Endometrial microvascular endothelial cells (primary cell): ENCODE data around the gene CLDN10. TPM values are rescaled to one million over a fixed set of nuclear protein-coding genes. Genes with fewer than 3 reads are reported as not detected.
"Not testable (repeated sequence)": the region's sequence is repeated elsewhere in the genome, so short reads cannot be mapped to it uniquely, and the experiment has no call there.

Experiments
- in situ Hi-C: cut with HindIII; loops from 2 replicates; pipeline ENCODE4 v1.10.0; 2017; ENCODE audit warnings: low sequenced_read_pairs, low pct_unique_long_range_greater_than_20kb; ENCODE audit errors: inconsistent ontology term
- total RNA-seq: library from RNA; depleted of rRNA; stranded (reverse); fragments of >200 nt; gene quantifications from one replicate; pipeline ENCODE4 v1.2.3, GENCODE V29; 2015; ENCODE audit errors: inconsistent ontology term

Gene CLDN10
- total RNA-seq, 1 donor from 2014 or later, result not detected

DNA sequence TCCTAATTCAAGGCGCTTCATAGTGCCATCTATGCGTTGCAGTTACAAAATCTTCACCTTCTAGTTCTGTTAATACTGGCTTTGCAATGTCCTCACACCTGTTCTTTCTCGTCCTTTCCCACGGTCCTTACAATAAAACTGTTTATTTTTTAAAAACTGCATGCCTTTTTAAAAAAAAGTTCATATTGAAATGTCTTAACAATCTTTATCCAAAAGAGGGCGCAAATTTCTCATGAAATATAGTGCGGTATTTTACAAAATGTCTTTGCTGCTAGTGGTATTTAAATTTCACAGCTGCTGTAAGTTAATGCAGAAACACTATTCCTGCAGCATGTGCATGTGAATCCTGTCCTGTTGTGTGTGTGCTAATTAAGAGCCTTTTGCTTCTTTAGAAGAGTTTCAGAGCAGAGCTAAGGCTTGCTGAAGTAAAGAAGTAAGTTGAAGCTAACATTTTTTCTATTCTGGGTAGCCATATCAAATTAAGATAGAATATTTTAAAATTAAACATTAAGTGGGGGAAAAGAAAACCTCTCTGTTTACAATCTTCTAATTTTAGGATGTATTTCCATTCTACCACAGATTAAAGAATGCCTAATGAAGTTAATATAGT lies 15.8 kb upstream of the CLDN10 start:
- in situ Hi-C loops, result no loop called here

DNA sequence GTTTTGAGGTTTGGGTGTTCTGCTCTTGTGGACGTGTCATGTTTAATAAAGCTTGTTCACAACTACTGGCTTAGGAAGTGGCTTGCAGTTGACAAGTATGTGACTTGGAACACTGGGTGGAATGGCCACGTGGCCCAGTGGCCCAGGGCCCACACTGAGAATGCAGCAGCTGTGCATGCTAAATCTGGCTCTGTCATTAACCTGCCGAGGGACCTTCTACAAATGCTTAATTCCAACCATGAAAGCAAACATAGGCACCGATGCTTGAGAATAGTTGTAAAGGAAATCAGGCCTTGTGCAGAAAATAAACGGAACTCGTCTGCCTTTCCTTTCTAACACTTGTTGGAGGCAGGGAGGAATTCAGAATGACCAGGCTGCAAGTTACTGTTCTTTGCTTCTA lies 11.6 kb upstream of the CLDN10 start:
- in situ Hi-C loops, result no loop called here

DNA sequence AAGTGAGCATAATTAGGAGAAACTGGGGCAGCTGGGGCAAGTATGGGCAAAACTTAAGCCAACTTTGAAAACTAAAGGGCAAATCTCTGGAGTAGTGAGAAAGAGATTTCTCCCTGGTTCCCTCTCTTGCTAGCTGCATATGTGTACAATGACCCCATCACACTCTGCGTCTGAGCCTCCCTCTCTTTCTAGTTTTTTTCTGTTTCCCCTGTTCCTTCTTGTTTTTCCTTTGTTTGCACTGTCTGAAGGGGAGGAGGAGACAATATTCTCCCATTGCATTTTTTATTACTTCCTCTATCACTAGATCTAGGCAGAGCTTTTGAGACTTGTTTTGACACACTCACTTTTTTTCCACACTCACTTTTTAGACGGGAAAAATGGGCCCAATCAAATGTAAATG lies 11.2 kb upstream of the CLDN10 start:
- in situ Hi-C loops, result no loop called here

DNA sequence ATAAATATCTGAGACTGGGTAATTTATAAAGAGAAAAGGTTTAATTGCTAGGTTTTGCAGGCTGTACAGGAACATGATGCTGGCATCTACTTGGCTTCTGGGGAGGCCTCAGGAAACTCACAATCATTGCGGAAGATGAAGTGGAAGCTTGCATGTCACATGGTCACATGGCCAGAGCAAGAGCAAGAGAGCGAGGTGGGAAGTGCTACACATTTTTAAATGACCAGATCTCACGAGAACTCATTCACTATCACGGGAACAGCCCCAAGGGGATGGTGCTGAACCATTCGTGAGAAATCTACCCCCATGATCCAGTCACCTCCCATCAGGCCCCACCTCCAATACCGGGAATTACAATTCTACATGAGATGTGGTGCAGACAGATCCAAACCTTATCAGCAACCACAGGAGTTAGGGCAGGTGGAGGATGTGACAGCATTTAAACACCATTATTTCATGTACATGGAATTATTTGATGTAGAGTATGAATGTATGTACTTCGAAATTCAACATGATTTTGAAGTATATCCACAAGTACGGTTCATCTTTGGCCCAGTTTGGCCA lies 10.5 kb upstream of the CLDN10 start:
- in situ Hi-C loops, result no loop called here

DNA sequence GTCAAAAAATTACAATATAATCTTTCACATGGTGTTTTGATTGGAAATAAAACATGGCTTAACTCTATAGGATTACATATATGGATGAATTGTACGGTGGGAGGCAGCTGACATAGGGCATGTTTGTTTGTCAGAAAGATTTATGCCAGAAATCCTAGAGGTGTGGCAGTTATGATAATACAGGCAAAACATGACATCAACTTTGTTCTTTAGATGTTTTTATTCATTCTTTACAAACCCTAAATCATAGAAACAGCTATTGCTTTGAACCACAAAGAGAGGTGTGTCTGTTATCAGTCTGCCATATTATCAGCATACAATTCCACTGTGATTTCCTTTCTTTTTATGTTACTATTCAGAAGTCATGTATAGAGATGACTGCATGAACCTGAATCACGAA lies 8.2 kb upstream of the CLDN10 start:
- in situ Hi-C loops, result no loop called here

DNA sequence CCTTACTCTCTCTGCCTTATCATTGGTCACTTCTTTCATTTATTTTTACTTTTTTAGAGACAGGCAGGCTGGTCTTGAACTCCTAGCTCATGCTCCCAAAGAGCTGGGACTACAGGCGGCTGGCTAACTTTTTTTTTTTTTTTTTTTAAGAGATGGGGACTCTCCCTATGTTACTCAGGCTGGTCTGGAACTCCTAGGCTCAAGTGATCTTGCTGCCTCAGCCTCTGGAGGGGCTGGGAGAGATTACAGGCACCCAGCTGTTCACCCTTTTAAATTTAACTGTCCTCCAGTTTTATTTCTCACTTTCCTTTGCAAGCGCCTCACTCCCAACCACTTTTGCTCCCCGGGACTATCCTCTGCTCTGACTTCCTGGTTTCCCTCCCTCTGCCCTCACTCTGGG lies 5.6 kb upstream of the CLDN10 start:
- in situ Hi-C loops, result no loop called here

DNA sequence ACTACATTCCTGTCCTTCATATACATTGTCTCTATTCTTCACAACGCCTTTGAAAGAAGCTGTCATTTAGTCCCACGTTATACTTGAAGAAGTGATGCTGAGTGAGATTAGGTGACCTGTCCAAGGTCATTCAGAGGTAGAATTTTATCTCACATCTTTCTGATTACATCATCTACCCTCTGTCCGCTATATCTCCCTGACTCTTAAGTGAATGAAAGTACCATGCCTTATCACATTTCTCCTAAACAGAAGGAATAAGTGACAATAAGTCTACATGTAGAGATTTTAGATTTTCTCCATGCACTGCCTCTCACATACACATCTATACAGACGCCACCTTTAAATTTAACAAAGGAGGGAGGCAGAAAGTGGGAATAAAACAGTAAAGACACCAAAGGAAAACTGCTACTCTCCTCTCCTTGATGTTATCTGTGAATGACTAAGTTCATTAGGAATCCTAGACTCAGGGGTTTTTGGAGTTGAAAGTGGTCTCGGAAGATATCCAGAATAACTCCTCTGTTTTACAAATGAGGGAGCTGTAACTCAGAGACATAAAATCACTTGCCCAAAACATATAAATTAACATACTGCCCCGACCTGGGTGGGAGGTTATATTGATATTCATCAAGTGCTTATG lies 4.9 kb upstream of the CLDN10 start:
- in situ Hi-C loops, result no loop called here

DNA sequence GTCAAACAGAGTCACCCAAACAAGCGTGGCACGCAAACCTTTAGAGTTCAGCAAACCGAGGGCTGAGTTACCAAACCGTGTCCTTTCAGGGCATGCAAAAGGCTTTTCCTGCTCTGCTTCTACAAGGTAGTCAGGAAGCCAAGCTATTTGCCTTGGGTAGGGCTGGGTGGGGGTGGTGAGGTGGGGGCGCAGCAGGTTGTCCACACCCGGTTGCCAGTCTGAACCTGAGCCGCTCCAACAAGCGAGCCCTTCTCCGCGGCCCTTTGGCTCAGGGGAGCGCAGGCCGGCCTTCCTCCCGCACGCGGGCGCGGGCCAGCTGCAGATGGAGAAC lies 347 bp upstream of the CLDN10 start:
- in situ Hi-C loops, result no loop called here

DNA sequence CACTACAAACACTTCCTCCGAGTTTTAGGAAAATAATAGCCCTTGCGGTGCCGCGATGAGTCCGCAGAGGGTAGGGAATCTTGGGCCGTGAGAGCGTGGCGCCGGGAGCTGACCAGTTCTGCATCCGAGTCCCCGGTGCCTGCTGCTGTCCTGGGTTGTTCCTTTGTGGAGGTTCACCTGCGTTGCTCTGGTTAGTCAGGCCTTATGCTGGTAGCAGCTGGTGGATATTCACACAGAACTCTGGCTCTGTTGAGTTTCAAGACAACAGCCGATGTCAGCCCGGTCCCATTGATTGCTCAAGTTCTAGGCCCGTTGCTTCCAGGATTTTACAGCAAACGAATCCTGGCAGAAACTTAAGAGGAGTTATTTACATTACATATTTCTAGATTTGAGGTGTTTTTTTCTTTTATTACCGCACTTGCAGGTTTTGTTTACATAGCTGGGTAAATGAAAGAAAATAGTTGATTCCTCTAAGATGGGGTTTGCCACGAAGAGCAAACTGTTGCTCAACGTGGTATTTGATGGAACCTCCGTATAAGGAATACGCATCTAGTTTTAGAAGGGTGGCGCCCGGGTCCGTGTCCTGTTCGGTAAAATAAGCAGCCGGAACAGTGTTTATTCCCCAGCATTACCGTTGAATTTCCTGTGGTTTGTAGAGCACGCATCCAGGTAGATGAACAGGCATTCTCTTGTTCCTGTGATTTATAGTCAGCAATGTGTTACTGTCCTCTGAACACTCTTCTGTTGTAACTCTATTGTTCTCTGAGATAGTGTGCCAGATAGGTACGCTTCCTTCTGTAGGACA lies 1.3 kb downstream of the CLDN10 start:
- in situ Hi-C loops, result no loop called here

DNA sequence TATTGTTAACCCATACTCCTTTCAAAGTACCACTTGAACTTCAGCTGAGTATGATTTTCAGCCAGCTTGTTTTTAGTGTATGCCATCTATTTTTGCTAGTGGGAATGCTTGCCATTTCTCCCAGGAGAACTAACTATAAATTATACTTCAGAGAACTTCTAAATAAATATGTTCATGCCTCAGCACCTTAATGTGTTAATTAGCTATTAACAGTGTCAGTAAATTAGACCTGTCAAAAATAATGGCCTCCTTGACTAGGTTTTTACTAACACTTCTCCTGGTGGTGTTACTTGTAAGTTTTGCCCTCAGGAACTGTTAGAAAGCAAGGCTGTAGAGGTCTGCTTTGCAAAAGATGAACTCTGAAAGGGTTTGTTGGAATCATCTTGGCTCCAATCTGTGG lies 4.5 kb downstream of the CLDN10 start:
- in situ Hi-C loops, result no loop called here

DNA sequence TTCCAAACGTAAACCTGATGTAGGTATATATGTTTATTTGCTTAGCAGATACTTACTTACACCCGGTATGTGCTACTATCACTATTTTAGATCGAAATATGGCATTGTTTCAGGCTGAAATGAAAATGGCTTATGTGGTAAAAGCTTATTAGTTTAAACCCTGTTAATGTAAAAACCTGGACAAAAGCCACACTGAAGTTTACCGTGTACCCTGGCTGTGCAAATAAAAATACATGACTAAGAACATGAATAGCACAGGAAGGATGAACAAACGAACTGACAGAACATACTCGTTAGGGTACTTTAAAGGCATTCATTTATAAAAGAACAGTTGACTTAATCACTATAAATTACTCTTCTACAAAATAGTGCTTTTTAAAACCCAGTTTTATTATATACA lies 6.6 kb downstream of the CLDN10 start:
- in situ Hi-C loops, result no loop called here

DNA sequence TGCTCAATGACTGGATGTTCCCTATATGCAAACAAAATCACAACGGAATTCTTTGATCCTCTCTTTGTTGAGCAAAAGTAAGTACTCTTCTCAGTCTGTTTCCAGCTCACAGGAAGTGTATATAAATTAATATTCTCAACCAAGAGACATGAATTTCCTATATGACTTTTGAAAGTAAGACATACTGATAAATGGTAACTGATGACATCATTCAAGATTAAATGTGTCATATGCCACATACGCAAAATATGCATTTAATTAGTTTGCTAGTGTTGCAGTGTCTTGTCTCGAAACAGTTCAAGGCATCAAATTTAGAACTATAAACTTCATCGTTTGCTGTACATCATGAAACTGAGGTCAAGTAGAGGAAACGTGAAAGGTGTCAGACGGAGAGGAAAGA lies 7.9 kb downstream of the CLDN10 start:
- in situ Hi-C loops, result no loop called here

DNA sequence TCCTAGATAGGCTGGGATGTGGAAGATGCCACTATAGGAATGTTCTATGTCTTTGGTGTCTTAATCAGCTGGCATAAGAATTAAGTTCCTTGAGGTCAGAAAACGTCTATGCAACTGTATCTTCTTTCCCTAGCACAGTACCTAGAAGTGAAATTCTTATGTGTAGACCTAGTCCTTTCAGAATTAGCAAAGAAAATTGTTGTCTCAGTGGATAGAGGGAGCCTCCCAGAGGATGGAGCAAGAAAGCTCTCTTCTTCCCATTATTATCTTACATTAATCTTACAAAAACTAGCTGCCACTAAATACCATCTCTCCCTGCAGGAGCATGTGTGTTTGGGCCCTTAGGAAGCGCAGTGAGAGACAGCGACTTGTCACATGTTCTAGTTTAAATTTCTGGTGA lies 11.6 kb downstream of the CLDN10 start:
- in situ Hi-C loops, result no loop called here

DNA sequence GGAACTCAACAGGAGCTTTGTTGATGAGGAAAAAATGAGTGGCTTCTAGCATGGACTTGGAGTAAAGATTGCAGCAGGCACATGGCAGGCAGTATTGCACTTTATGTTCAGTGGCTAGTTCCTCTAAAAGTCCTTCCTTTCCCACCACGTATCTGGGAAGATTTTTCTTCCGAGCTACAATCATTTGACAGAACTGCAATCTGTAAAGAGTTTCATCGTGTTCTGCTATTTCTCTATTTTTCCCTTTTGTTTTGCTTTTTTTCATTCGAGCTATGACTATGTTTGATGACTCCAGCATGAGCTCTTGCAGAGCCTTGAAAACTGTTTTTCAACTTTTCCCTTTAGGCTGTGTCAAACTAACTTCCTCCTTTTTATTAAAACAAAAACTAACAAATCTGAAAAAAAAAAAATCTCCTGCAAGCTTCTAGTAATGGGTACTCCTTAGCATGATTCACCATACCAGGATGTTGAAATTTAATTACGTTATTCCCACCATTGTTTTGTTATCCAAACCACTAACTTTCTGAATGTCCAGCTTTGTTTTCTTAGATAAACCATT lies 12.3 kb downstream of the CLDN10 start:
- in situ Hi-C loops, result no loop called here

DNA sequence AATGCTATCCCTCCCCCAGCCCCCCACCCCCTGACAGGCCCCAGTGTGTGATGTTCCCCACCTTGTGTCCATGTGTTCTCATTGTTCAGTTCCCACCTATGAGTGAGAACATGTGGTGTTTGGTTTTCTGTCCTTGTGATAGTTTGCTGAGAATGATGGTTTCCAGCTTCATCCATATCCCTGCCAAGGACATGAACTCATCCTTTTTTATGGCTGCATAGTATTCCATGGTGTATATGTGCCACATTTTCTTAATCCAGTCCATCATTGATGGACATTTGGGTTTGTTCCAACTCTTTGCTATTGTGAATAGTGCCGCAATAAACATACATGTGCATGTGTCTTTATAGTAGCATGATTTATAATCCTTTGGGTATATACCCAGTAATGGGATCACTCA lies 13.2 kb downstream of the CLDN10 start:
- in situ Hi-C loops, result not testable (repeated sequence)

DNA sequence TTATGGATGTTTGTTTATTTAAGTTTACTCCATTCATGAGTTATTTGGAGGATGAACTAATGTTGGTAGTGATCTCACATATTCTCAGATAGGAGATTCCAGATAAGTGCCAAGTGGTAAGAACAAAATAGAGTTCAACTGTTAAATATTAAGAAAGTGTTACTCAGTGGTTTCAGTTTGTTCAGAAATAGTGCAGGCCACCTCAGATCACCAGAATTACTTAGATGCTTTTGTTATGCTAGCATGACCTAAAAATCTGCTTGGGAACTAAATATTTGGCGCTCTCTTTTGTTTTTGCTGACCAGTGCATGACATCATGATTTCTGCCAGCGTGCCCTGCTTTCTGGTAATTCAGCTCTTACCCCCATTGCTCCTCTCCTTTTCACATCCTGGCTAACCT lies 15.6 kb downstream of the CLDN10 start:
- in situ Hi-C loops, result no loop called here

DNA sequence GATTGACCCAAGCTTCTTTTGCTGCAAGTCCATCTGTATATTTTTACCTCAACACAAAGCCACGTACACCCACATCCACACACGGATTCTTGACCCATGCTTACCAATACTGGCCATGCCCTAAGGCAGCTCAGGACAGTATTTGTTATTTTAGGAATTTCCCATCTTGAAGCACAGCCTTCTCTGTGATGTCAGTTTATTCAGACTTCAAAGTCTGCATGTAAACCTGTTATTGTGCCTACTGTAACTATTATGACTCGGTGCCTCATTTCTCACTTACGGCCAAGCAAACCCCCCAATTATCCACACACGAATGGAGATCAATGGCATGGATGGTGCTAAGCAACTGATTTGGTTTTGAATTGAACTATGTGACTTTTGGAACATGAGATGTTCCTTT lies 17.5 kb downstream of the CLDN10 start:
- in situ Hi-C loops, result no loop called here

DNA sequence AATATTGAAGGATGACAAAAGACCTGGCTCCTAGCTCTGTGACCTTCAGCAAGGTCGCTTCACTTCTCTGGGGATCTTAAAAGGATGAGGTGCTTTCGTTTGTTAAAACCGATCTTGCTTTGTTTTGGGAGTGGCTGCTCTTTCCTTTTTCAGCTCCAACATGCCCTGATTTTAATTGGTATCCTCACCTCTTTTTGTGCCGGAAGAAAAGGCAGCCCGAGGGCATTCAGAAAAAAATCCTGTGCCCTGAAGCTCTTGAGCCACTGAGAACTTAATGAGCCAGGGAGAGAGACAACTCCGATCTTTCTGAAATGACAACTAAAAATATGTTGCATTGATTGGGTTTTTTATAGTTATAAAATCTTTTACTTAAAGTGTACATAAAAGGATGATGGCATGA lies 19.4 kb downstream of the CLDN10 start:
- in situ Hi-C loops, result no loop called here

DNA sequence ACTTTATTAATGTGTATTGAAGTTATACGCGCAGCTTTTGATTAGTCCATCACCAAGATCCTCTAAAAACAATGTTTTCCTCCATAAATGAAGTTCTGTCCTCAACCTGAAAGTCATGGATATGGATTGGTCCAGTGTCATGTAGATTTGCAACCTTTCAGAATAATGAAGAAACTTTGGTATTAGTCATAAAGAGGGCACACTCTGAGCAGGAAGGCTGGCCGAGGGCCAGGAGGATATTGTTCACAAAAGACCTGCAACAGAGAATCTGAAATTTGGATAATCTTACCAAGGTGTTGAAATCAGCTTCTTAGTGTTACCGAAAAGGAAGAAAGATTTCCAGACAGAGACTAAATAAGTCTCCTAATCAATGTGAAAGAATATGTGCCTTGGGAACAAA lies 20.7 kb downstream of the CLDN10 start:
- in situ Hi-C loops, result no loop called here

DNA sequence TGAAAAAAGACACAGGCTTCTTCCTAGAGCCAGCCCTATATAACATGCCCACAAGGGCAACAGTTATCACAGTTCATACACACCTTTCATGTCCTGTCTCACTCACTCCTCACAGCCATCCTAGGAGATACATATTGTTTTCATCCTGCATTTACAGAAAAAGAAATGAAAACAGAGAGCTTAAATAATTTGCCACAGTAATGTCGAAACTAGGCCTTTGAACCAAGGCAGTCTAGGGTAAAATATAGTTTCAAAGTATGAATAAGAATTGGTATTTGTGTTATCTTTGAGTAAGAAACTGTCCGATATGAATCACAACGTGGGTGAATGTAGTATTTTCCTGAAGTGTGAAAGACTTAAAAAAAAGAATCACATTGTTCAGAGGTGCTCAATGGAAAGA lies 26.8 kb downstream of the CLDN10 start:
- in situ Hi-C loops, result no loop called here
